ENCODE results near the gene RCSD1.

Gene RCSD1

DNA sequence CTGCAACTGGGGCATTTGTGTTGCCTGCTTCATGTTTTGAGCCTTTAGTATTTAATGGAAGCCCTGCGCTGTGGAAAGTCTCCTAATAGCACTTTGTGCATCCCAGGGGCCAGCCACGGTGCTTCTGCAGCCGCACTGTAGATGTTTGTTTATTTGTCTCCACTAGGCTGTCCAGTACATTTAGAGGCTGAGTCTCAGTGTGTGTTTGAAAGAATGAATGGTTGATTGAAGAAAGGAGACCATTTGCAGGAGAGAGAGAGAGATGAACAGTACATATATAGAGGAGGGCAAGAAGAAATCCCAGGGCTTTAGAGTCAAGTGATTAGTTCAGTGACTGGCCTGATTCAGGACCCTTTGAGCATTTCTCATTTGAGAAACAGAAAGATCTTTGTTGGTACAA lies 125.6 kb downstream of the RCSD1 start:
- no peak for TF ChIP-seq EZH2 (IDR thresholded peaks at IDR 0.05; ENCODE audit: borderline replicate concordance, low read depth, low read length, severe bottlenecking)
- TF ChIP-seq, protein P1, sequence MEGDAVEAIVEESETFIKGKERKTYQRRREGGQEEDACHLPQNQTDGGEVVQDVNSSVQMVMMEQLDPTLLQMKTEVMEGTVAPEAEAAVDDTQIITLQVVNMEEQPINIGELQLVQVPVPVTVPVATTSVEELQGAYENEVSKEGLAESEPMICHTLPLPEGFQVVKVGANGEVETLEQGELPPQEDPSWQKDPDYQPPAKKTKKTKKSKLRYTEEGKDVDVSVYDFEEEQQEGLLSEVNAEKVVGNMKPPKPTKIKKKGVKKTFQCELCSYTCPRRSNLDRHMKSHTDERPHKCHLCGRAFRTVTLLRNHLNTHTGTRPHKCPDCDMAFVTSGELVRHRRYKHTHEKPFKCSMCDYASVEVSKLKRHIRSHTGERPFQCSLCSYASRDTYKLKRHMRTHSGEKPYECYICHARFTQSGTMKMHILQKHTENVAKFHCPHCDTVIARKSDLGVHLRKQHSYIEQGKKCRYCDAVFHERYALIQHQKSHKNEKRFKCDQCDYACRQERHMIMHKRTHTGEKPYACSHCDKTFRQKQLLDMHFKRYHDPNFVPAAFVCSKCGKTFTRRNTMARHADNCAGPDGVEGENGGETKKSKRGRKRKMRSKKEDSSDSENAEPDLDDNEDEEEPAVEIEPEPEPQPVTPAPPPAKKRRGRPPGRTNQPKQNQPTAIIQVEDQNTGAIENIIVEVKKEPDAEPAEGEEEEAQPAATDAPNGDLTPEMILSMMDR (IDR thresholded peaks at IDR 0.05; ENCODE audit: borderline replicate concordance, extremely low read depth, low read length, poor library complexity, severe bottlenecking), result no peak
- Histone ChIP-seq H3K79me2 (ENCODE audit: insufficient read depth, low read length) (peaks cover 85% of the 10 kb centered on the region), H3K27me3 (ENCODE audit: insufficient read depth, low read length, poor library complexity) (no peaks in the 10 kb centered on the region), H3K4me1 (ENCODE audit: insufficient read depth, low read length) (peaks cover 24% of the 10 kb centered on the region), H4K20me1 (ENCODE audit: insufficient read depth, low read length) (peaks cover 24% of the 10 kb centered on the region; the same call in 1 of the 2 replicates), H3K36me3 (ENCODE audit: insufficient read depth, low read length) (peaks cover 2% of the 10 kb centered on the region; the same call in 1 of the 2 replicates), H3K9me3 (ENCODE audit: insufficient read depth, low read length, severe bottlenecking) (no peaks in the 10 kb centered on the region), H2AFZ (ENCODE audit: low read depth, low read length) (no peak overlapping the region), H3K4me3 (ENCODE audit: low read depth in 1 of 2, low read length in 2 of 2) (no peak overlapping the region), H3K27ac (ENCODE audit: low read length) (no peak overlapping the region), H3K9ac (ENCODE audit: low read depth, low read length) (no peak overlapping the region), H3K4me2 (ENCODE audit: insufficient read depth, low read length) (no peak overlapping the region)
- ATAC-seq (ENCODE audit: insufficient read depth, low read depth) (no peak), DNase-seq (no peak)
